ENCODE measurements around the gene GPR35. TPM values are rescaled to one million over a fixed set of nuclear protein-coding genes. Genes with fewer than 3 reads are reported as not detected.

Gene GPR35
- total RNA-seq, 1 experiment from 2014 or later = 0.22 TPM

GRCh38 chr2:240664622-240665021, 39.3 kb downstream of the GPR35 start:
- no peak overlapping the region for H3K27ac Mint-ChIP-seq
- ATAC-seq (no peak), DNase-seq (ENCODE audit: low spot score) (no peak)
- H3K4me1 Mint-ChIP-seq = no peaks in the 10 kb centered on the region
- no peak overlapping the region for H3K4me3 Mint-ChIP-seq
- CTCF ChIA-PET = no interaction called here
- H3K9me3 Mint-ChIP-seq = peaks cover 27% of the 10 kb centered on the region
- H3K27me3 Mint-ChIP-seq (ENCODE audit: low read depth) = peaks cover 3% of the 10 kb centered on the region
- TF ChIP-seq NR2C2 (CRISPR knock-in tag; IDR thresholded peaks at IDR 0.05) (no peak), TCF7 (CRISPR knock-in tag; IDR thresholded peaks at IDR 0.05; ENCODE audit: low read depth) (no peak), ARID4B (CRISPR knock-in tag; IDR thresholded peaks at IDR 0.05; ENCODE audit: borderline replicate concordance) (no peak), ZNF532 (CRISPR knock-in tag; IDR thresholded peaks at IDR 0.05; ENCODE audit: borderline replicate concordance) (no peak), JAZF1 (CRISPR knock-in tag; IDR thresholded peaks at IDR 0.05) (no peak), ZBTB43 (CRISPR knock-in tag; IDR thresholded peaks at IDR 0.05) (no peak), MYBL2 (CRISPR knock-in tag; IDR thresholded peaks at IDR 0.05) (no peak), ATF6 (CRISPR knock-in tag; IDR thresholded peaks at IDR 0.05) (no peak), TEAD4 (CRISPR knock-in tag; IDR thresholded peaks at IDR 0.05) (no peak), FOXK1 (CRISPR knock-in tag; IDR thresholded peaks at IDR 0.05) (no peak), SMAD3 (CRISPR knock-in tag; IDR thresholded peaks at IDR 0.05; ENCODE audit: borderline replicate concordance) (no peak), USF1 (CRISPR knock-in tag; IDR thresholded peaks at IDR 0.05) (no peak)
- H3K36me3 Mint-ChIP-seq = no peaks in the 10 kb centered on the region
- POLR2A ChIA-PET = no interaction called here

GRCh38 chr2:240670402-240670801, 45.1 kb downstream of the GPR35 start:
- peaks cover 40% of the 10 kb centered on the region for H3K27me3 Mint-ChIP-seq (ENCODE audit: low read depth)
- H3K27ac Mint-ChIP-seq = no peak overlapping the region

More at GRCh38 chr2:240670402-240670801, 45.1 kb downstream of the GPR35 start:
- Mint-ChIP-seq H3K36me3 (no peaks in the 10 kb centered on the region), H3K4me1 (no peaks in the 10 kb centered on the region), H3K9me3 (peaks cover 8% of the 10 kb centered on the region), H3K4me3 (no peak overlapping the region)
- ChIA-PET POLR2A (no interaction called here), CTCF (interaction anchor here (1.0 kb wide), 1 partner anchor 90 kb away, joined by 3 read pairs; no protein-coding TSS in a partner anchor)
- ATAC-seq (no peak), DNase-seq (ENCODE audit: low spot score) (no peak)
- no peak for TF ChIP-seq JUN (CRISPR knock-in tag; IDR thresholded peaks at IDR 0.05)
